GM12875 (cell line): Measurements from ENCODE around the gene CFAP46.
"Not testable (repeated sequence)": the region's sequence is repeated elsewhere in the genome, so short reads cannot be mapped to it uniquely, and the experiment has no call there.

ENCODE experiments used
- H3K4me3 ChIP-seq: one replicate; pipeline ENCODE4 v1.5.1; 2011; ENCODE audit warnings: low read depth, low read length, control low read depth
- CTCF ChIP-seq: IDR thresholded peaks from 2 replicates; pipeline ENCODE4 v1.5.1; 2011; ENCODE audit warnings: low read depth, mild to moderate bottlenecking, control low read depth, inconsistent platforms, low read length, moderate library complexity, borderline replicate concordance; ENCODE audit not compliant: insufficient read depth

CFAP46 gene

GRCh38 chr10:132798876-132799275 is 143.5 kb downstream of the CFAP46 start:
- H3K4me3 ChIP-seq: no peak overlapping the region
- TF ChIP-seq CTCF: no peak

DNA sequence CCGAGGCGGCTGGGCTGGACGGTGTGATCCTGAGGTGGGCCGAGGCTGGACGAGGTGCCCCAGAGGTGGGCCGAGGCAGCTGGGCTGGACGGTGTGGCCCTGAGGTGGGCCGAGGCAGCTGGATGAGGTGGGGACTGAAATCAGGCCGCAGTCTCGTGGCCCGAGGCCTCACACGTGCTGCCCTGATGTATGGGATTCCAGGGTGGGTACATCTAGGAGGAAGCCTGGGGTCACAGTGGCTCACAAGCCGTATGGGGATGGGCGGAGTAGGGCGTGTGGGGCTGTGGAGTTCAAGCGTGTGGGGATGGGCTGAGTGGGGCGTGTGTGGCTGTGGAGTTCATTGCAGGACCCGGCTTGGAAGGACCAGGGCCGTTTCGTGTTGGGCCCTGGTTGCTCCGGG is 144.0 kb downstream of the CFAP46 start:
- no peak overlapping the region for H3K4me3 ChIP-seq
- no peak for TF ChIP-seq CTCF

- H3K4me3 ChIP-seq: not testable (repeated sequence)
Observed at GRCh38 chr10:132797986-132798385, 144.4 kb downstream of the CFAP46 start.

DNA sequence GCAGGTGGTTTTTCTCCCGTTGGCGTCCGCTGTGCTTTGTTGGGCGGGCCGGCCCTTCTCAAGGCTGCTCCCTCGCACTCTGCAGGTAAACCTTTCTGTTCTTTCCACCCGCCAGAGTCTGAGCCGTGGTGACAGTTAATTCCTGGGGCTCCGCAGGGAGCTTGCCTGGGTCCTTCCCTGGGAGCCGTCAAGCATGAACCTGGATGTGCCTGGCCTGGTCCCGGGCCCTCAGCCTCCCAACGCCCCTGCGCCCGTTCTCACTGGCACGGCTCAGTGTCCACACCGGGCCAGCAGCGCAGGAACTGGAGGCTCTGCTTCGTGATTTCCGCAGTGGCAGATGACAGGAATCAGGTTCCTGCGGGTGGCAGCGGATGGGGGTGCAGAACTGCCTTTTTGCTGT is 145.5 kb downstream of the CFAP46 start:
- no peak for TF ChIP-seq CTCF

GRCh38 chr10:132793871-132794849 is 148.2 kb downstream of the CFAP46 start:
- no peak overlapping the region for H3K4me3 ChIP-seq
- TF ChIP-seq CTCF: no peak

More for the DNA sequence above, 145.5 kb downstream of the CFAP46 start:
- H3K4me3 ChIP-seq: no peak overlapping the region

- TF ChIP-seq CTCF: no peak
Observed at GRCh38 chr10:132793213-132793612, 149.2 kb downstream of the CFAP46 start.

GRCh38 chr10:132792796-132793195 is 149.6 kb downstream of the CFAP46 start:
- no peak for TF ChIP-seq CTCF
- H3K4me3 ChIP-seq: no peak overlapping the region

More at GRCh38 chr10:132793213-132793612, 149.2 kb downstream of the CFAP46 start:
- no peak overlapping the region for H3K4me3 ChIP-seq

DNA sequence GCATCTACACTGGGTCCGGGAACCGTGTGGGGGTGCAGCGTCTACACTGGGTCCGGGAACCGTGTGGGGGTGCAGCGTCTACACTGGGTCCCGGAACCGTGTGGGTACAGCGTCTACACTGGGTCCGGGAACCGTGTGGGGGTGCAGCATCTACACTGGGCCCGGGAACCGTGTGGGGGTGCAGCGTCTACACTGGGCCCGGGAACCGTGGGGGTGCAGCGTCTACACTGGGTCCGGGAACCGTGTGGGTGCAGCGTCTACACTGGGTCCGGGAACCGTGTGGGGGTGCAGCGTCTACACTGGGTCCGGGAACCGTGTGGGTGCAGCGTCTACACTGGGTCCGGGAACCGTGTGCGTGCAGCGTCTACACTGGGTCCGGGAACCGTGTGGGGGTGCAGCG is 150.3 kb downstream of the CFAP46 start:
- not testable (repeated sequence) for H3K4me3 ChIP-seq
